ENCODE data around the gene KDM8.

KDM8 gene

GRCh38 chr16:27211026-27211425, 7.7 kb downstream of the KDM8 start:
- TF ChIP-seq CTCF (IDR thresholded peaks at IDR 0.05) = no peak

- TF ChIP-seq CTCF (IDR thresholded peaks at IDR 0.05) = no peak
These were observed 11.0 kb downstream of the KDM8 start for GRCh38 chr16:27214084-27214961.

- TF ChIP-seq CTCF (IDR thresholded peaks at IDR 0.05) = no peak
These were observed 12.3 kb downstream of the KDM8 start for GRCh38 chr16:27215660-27216059.

- TF ChIP-seq CTCF (IDR thresholded peaks at IDR 0.05) = no peak
These were observed 13.1 kb downstream of the KDM8 start for GRCh38 chr16:27216297-27216885.

GRCh38 chr16:27217256-27217655, 13.9 kb downstream of the KDM8 start:
- no peak for TF ChIP-seq CTCF (IDR thresholded peaks at IDR 0.05)

- no peak for TF ChIP-seq CTCF (IDR thresholded peaks at IDR 0.05)
These were observed 15.4 kb downstream of the KDM8 start for GRCh38 chr16:27218756-27219155.

- no peak for TF ChIP-seq CTCF (IDR thresholded peaks at IDR 0.05)
These were observed 15.8 kb downstream of the KDM8 start for GRCh38 chr16:27219161-27219560.
